ENCODE data around the gene UNC119. TPM values are rescaled to one million over a fixed set of nuclear protein-coding genes. Genes with fewer than 3 reads are reported as not detected.

The UNC119 gene
- total and polyA plus RNA-seq, 4 donors, result 14.0 to 20.0 (median 16.1) TPM

- WGBS, result 82% methylated on average over 11 of the region's 11 CpGs
- DNase-seq (ENCODE audit: low spot score), result no peak
- Histone ChIP-seq H3K27me3 (ENCODE audit: control insufficient read depth in 4 of 4, insufficient read depth in 4 of 4, low read length in 3 of 4) (no peaks in the 10 kb centered on the region), H3K4me3 (ENCODE audit: low read depth in 1 of 3, low read length in 3 of 3) (no peak overlapping the region), H3K4me1 (ENCODE audit: control insufficient read depth in 4 of 4, insufficient read depth in 4 of 4, low read length in 3 of 4) (no peaks in the 10 kb centered on the region), H3K9ac (ENCODE audit: low read depth in 1 of 2, low read length in 2 of 2) (no peak overlapping the region), H3K9me3 (ENCODE audit: control insufficient read depth in 4 of 4, low read length in 3 of 4) (no peaks in the 10 kb centered on the region), H3K36me3 (ENCODE audit: control insufficient read depth in 4 of 4, insufficient read depth in 3 of 4, low read depth in 1 of 4, low read length in 3 of 4) (no peaks in the 10 kb centered on the region), H3K27ac (ENCODE audit: low read depth in 1 of 2, low read length in 2 of 2) (no peak overlapping the region)
- TF ChIP-seq ZBTB33 (IDR thresholded peaks at IDR 0.05), result no peak
- no peak for TF ChIP-seq YY1 (IDR thresholded peaks at IDR 0.05)
- TF ChIP-seq HNF4A (conservative IDR thresholded peaks at IDR 0.05), result no peak
- no peak for TF ChIP-seq RAD21 (IDR thresholded peaks at IDR 0.05)
- TF ChIP-seq ATF3 (IDR thresholded peaks at IDR 0.05), result no peak
- no peak for TF ChIP-seq CTCF (IDR thresholded peaks at IDR 0.05; ENCODE audit: low read depth, low read length, missing input control)
Observed at GRCh38 chr17:28508211-28508724, 44.2 kb downstream of the UNC119 start.

GRCh38 chr17:28507567-28508203, 44.7 kb downstream of the UNC119 start:
- no peak overlapping the region for H3K4me3 ChIP-seq (ENCODE audit: low read depth in 1 of 3, low read length in 3 of 3)
- H3K27ac ChIP-seq (ENCODE audit: low read depth in 1 of 2, low read length in 2 of 2), result no peak overlapping the region
- no peaks in the 10 kb centered on the region for H3K4me1 ChIP-seq (ENCODE audit: control insufficient read depth in 4 of 4, insufficient read depth in 4 of 4, low read length in 3 of 4)
- no peaks in the 10 kb centered on the region for H3K9me3 ChIP-seq (ENCODE audit: control insufficient read depth in 4 of 4, low read length in 3 of 4)
- TF ChIP-seq YY1 (IDR thresholded peaks at IDR 0.05) (no peak), ATF3 (IDR thresholded peaks at IDR 0.05) (no peak), JUND (IDR thresholded peaks at IDR 0.05) (no peak), SP1 (IDR thresholded peaks at IDR 0.05) (no peak), NR2F2 (IDR thresholded peaks at IDR 0.05) (no peak), EGR1 (IDR thresholded peaks at IDR 0.05; ENCODE audit: low read depth in 2 of 2) (no peak), MAX (IDR thresholded peaks at IDR 0.05) (no peak), FOXA2 (IDR thresholded peaks at IDR 0.05) (no peak), HNF4G (IDR thresholded peaks at IDR 0.05) (no peak), RAD21 (IDR thresholded peaks at IDR 0.05) (no peak), ZBTB33 (IDR thresholded peaks at IDR 0.05) (no peak), GABPA (IDR thresholded peaks at IDR 0.05 in 1 of 2, conservative IDR thresholded peaks at IDR 0.05 in 1 of 2) (no peak), RXRA (IDR thresholded peaks at IDR 0.05) (no peak), REST (IDR thresholded peaks at IDR 0.05) (no peak), CTCF (IDR thresholded peaks at IDR 0.05; ENCODE audit: low read depth, low read length, missing input control) (no peak), TAF1 (conservative IDR thresholded peaks at IDR 0.05) (no peak), FOXA1 (IDR thresholded peaks at IDR 0.05) (no peak), HNF4A (conservative IDR thresholded peaks at IDR 0.05) (no peak)
- WGBS, result 52% methylated on average over 24 of the region's 24 CpGs
- H3K36me3 ChIP-seq (ENCODE audit: control insufficient read depth in 4 of 4, insufficient read depth in 3 of 4, low read depth in 1 of 4, low read length in 3 of 4), result no peaks in the 10 kb centered on the region
- H3K27me3 ChIP-seq (ENCODE audit: control insufficient read depth in 4 of 4, insufficient read depth in 4 of 4, low read length in 3 of 4), result no peaks in the 10 kb centered on the region
- no peak for DNase-seq (ENCODE audit: low spot score)
- no peak overlapping the region for H3K9ac ChIP-seq (ENCODE audit: low read depth in 1 of 2, low read length in 2 of 2)
